HG03342 (cell line): Measurements from ENCODE around the gene NRCAM.

Source experiments
- ATAC-seq: cut with Tn5 transposase; IDR thresholded peaks from one replicate; pipeline ENCODE4 v1.9.1; 2021; ENCODE audit warnings: mild to moderate bottlenecking, moderate library complexity; ENCODE audit not compliant: unreplicated experiment

NRCAM gene

GRCh38 chr7:108425714-108426275 is 30.4 kb downstream of the NRCAM start:
- ATAC-seq = no peak

- ATAC-seq = no peak
Measured at GRCh38 chr7:108424013-108424412, 32.2 kb downstream of the NRCAM start.

GRCh38 chr7:108423089-108423989 is 32.9 kb downstream of the NRCAM start:
- no peak for ATAC-seq

- no peak for ATAC-seq
Measured at GRCh38 chr7:108421720-108422331, 34.4 kb downstream of the NRCAM start.

- ATAC-seq = no peak
Measured at GRCh38 chr7:108419961-108420908, 36.0 kb downstream of the NRCAM start.

GRCh38 chr7:108418946-108419345 is 37.3 kb downstream of the NRCAM start:
- no peak for ATAC-seq

GRCh38 chr7:108417926-108418325 is 38.3 kb downstream of the NRCAM start:
- no peak for ATAC-seq

GRCh38 chr7:108417144-108417543 is 39.1 kb downstream of the NRCAM start:
- ATAC-seq = no peak

- peak; percentile 83 for ATAC-seq
Measured at GRCh38 chr7:108415821-108416536, 40.3 kb downstream of the NRCAM start.

GRCh38 chr7:108415084-108415483 is 41.2 kb downstream of the NRCAM start:
- ATAC-seq = no peak

- ATAC-seq = no peak
Measured at GRCh38 chr7:108413782-108414492, 42.3 kb downstream of the NRCAM start.

GRCh38 chr7:108413337-108413736 is 42.9 kb downstream of the NRCAM start:
- no peak for ATAC-seq

GRCh38 chr7:108409146-108409545 is 47.1 kb downstream of the NRCAM start:
- no peak for ATAC-seq

GRCh38 chr7:108408296-108408991 is 47.8 kb downstream of the NRCAM start:
- ATAC-seq = no peak

- ATAC-seq = no peak
Measured at GRCh38 chr7:108407676-108408075, 48.6 kb downstream of the NRCAM start.

- no peak for ATAC-seq
Measured at GRCh38 chr7:108406222-108406890, 49.9 kb downstream of the NRCAM start.

- ATAC-seq = no peak
Measured at GRCh38 chr7:108404509-108405420, 51.5 kb downstream of the NRCAM start.
